ENCODE results near the gene ME2.
A peak's percentile ranks its signal among the peaks of the same experiment; 100 is the strongest.
"Not testable (repeated sequence)": the region's sequence is repeated elsewhere in the genome, so short reads cannot be mapped to it uniquely, and the experiment has no call there.

The ME2 gene

GRCh38 chr18:50878345-50879301 is at the start of gene ME2:
TSS of gene ME2 (plus strand) at chr18:50879118. CDS start at chr18:50895821, 16,703 bp downstream.
- peak; percentile 91 for DNase-seq (ENCODE audit: low spot score)

GRCh38 chr18:50829644-50830043 is 49.3 kb upstream of the ME2 start:
- DNase-seq (ENCODE audit: low spot score), result no peak

- DNase-seq (ENCODE audit: low spot score), result no peak
Measured at GRCh38 chr18:50830544-50830943, 48.4 kb upstream of the ME2 start.

- no peak for DNase-seq (ENCODE audit: low spot score)
Measured at GRCh38 chr18:50832754-50833153, 46.2 kb upstream of the ME2 start.

GRCh38 chr18:50833496-50833895 is 45.4 kb upstream of the ME2 start:
- DNase-seq (ENCODE audit: low spot score), result not testable (repeated sequence)

GRCh38 chr18:50836521-50836957 is 42.4 kb upstream of the ME2 start:
- DNase-seq (ENCODE audit: low spot score), result no peak

- DNase-seq (ENCODE audit: low spot score), result no peak
Measured at GRCh38 chr18:50839341-50839740, 39.6 kb upstream of the ME2 start.

- DNase-seq (ENCODE audit: low spot score), result no peak
Measured at GRCh38 chr18:50839996-50840395, 38.9 kb upstream of the ME2 start.

GRCh38 chr18:50842846-50843245 is 36.1 kb upstream of the ME2 start:
- DNase-seq (ENCODE audit: low spot score), result no peak

- no peak for DNase-seq (ENCODE audit: low spot score)
Measured at GRCh38 chr18:50844554-50844953, 34.4 kb upstream of the ME2 start.

- no peak for DNase-seq (ENCODE audit: low spot score)
Measured at GRCh38 chr18:50844960-50845359, 34.0 kb upstream of the ME2 start.

- DNase-seq (ENCODE audit: low spot score), result peak; percentile 18
Measured at GRCh38 chr18:50847192-50847591, 31.7 kb upstream of the ME2 start.

- no peak for DNase-seq (ENCODE audit: low spot score)
Measured at GRCh38 chr18:50848061-50848551, 30.8 kb upstream of the ME2 start.

GRCh38 chr18:50848991-50849390 is 29.9 kb upstream of the ME2 start:
- DNase-seq (ENCODE audit: low spot score), result no peak

GRCh38 chr18:50849419-50849821 is 29.5 kb upstream of the ME2 start:
- DNase-seq (ENCODE audit: low spot score), result no peak

- DNase-seq (ENCODE audit: low spot score), result no peak
Measured at GRCh38 chr18:50850307-50851065, 28.4 kb upstream of the ME2 start.

GRCh38 chr18:50853863-50854271 is 25.1 kb upstream of the ME2 start:
- DNase-seq (ENCODE audit: low spot score), result peak; percentile 90

GRCh38 chr18:50855976-50856757 is 22.8 kb upstream of the ME2 start:
- no peak for DNase-seq (ENCODE audit: low spot score)

- peak; percentile 35 for DNase-seq (ENCODE audit: low spot score)
Measured at GRCh38 chr18:50857166-50857565, 21.8 kb upstream of the ME2 start.

GRCh38 chr18:50857694-50858093 is 21.2 kb upstream of the ME2 start:
- DNase-seq (ENCODE audit: low spot score), result no peak

- no peak for DNase-seq (ENCODE audit: low spot score)
Measured at GRCh38 chr18:50859793-50860555, 18.9 kb upstream of the ME2 start.

Data from RKO (cell line).